WTC11 (cell line): ENCODE data around the gene CYB5B.

Source experiments
- ATF1 ChIP-seq: sonication (generic); formaldehyde crosslinking; IDR thresholded peaks from 2 replicates; pipeline ENCODE4 v1.8.1; 2023; ENCODE audit warnings: mild to moderate bottlenecking, moderate library complexity, missing genetic modification reagents
- JUN ChIP-seq: sonication (generic); formaldehyde crosslinking; IDR thresholded peaks from 2 replicates; pipeline ENCODE4 v1.8.0; 2023; ENCODE audit warnings: mild to moderate bottlenecking, missing genetic modification reagents
- TCF7 ChIP-seq: sonication (generic); formaldehyde crosslinking; IDR thresholded peaks from 2 replicates; pipeline ENCODE4 v1.8.0; 2022; ENCODE audit warnings: mild to moderate bottlenecking, low read depth, missing genetic modification reagents, moderate library complexity
- TF ChIP-seq, protein P1 (sequence below): fragments of 200-600 bp; IDR thresholded peaks from 2 replicates; pipeline ENCODE4 v1.8.0; 2022; ENCODE audit warnings: antibody characterized with exemption

DNA sequence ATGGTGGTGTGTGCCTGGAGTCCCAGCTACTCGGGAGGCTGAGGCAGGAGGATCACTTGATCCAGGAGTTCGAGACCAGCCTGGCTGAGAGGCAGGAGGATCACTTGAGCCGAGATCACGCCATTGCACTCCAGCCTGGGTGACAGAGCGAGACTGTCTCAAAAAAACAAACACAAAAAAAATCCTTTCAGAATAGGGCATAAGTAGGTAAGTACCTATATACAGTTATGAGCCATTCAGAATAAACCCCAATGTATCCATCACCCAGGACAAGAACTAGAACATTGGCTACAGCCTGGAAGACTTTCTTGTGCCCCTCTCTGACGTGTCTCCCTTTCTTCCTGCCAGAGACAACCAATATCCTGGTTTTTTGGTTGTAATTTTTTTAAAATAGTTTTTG lies 54.3 kb downstream of the CYB5B start:
- TF ChIP-seq TCF7 (CRISPR knock-in tag) = no peak
- TF ChIP-seq, protein P1, sequence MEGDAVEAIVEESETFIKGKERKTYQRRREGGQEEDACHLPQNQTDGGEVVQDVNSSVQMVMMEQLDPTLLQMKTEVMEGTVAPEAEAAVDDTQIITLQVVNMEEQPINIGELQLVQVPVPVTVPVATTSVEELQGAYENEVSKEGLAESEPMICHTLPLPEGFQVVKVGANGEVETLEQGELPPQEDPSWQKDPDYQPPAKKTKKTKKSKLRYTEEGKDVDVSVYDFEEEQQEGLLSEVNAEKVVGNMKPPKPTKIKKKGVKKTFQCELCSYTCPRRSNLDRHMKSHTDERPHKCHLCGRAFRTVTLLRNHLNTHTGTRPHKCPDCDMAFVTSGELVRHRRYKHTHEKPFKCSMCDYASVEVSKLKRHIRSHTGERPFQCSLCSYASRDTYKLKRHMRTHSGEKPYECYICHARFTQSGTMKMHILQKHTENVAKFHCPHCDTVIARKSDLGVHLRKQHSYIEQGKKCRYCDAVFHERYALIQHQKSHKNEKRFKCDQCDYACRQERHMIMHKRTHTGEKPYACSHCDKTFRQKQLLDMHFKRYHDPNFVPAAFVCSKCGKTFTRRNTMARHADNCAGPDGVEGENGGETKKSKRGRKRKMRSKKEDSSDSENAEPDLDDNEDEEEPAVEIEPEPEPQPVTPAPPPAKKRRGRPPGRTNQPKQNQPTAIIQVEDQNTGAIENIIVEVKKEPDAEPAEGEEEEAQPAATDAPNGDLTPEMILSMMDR = no peak
- no peak for TF ChIP-seq ATF1 (CRISPR knock-in tag)
- no peak for TF ChIP-seq JUN (CRISPR knock-in tag)
